ENCODE data around the gene MAP7D2.
"Not testable (repeated sequence)": the region's sequence is repeated elsewhere in the genome, so short reads cannot be mapped to it uniquely, and the experiment has no call there.

DNA sequence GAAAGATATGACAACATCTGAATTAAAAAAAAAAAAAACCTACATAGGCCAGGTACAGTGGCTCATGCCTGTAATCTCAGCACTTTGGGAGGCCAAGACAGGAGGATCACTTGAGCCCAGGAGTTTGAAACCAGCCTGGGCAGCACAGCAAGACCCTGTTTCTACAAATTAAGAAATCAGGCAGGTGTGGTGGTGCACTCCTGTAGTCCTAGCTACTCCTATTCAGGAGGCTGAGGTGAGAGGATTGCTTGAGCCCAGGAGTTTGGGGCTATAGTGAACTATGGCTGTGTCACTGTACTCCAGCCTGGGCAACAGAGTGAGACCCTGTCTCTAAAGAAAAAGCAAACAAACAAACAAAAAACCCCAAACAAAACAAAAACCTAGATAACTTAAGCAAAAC lies 45.8 kb upstream of the MAP7D2 start:
- TF ChIP-seq ZNF775 (CRISPR knock-in tag; IDR thresholded peaks at IDR 0.05; ENCODE audit: borderline replicate concordance); RFX5 (IDR thresholded peaks at IDR 0.05; ENCODE audit: low read depth, low read length); ZSCAN20 (CRISPR knock-in tag; IDR thresholded peaks at IDR 0.05; ENCODE audit: borderline replicate concordance); TCF7L2 (IDR thresholded peaks at IDR 0.05; ENCODE audit: low read depth, low read length); EZH2 (conservative IDR thresholded peaks at IDR 0.05; ENCODE audit: low read depth, low read length); POLR2A (IDR thresholded peaks at IDR 0.05; ENCODE audit: insufficient read depth in 1 of 2, low read depth in 2 of 2, low read length in 2 of 2); JUND (CRISPR knock-in tag; IDR thresholded peaks at IDR 0.05); SMAD9 (CRISPR knock-in tag; IDR thresholded peaks at IDR 0.05); SP1 (IDR thresholded peaks at IDR 0.05); SP1 (CRISPR knock-in tag; IDR thresholded peaks at IDR 0.05): not testable (repeated sequence)
- TF ChIP-seq, protein P1, sequence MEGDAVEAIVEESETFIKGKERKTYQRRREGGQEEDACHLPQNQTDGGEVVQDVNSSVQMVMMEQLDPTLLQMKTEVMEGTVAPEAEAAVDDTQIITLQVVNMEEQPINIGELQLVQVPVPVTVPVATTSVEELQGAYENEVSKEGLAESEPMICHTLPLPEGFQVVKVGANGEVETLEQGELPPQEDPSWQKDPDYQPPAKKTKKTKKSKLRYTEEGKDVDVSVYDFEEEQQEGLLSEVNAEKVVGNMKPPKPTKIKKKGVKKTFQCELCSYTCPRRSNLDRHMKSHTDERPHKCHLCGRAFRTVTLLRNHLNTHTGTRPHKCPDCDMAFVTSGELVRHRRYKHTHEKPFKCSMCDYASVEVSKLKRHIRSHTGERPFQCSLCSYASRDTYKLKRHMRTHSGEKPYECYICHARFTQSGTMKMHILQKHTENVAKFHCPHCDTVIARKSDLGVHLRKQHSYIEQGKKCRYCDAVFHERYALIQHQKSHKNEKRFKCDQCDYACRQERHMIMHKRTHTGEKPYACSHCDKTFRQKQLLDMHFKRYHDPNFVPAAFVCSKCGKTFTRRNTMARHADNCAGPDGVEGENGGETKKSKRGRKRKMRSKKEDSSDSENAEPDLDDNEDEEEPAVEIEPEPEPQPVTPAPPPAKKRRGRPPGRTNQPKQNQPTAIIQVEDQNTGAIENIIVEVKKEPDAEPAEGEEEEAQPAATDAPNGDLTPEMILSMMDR (CRISPR knock-in tag; IDR thresholded peaks at IDR 0.05) = not testable (repeated sequence)
- TF ChIP-seq, protein P2, sequence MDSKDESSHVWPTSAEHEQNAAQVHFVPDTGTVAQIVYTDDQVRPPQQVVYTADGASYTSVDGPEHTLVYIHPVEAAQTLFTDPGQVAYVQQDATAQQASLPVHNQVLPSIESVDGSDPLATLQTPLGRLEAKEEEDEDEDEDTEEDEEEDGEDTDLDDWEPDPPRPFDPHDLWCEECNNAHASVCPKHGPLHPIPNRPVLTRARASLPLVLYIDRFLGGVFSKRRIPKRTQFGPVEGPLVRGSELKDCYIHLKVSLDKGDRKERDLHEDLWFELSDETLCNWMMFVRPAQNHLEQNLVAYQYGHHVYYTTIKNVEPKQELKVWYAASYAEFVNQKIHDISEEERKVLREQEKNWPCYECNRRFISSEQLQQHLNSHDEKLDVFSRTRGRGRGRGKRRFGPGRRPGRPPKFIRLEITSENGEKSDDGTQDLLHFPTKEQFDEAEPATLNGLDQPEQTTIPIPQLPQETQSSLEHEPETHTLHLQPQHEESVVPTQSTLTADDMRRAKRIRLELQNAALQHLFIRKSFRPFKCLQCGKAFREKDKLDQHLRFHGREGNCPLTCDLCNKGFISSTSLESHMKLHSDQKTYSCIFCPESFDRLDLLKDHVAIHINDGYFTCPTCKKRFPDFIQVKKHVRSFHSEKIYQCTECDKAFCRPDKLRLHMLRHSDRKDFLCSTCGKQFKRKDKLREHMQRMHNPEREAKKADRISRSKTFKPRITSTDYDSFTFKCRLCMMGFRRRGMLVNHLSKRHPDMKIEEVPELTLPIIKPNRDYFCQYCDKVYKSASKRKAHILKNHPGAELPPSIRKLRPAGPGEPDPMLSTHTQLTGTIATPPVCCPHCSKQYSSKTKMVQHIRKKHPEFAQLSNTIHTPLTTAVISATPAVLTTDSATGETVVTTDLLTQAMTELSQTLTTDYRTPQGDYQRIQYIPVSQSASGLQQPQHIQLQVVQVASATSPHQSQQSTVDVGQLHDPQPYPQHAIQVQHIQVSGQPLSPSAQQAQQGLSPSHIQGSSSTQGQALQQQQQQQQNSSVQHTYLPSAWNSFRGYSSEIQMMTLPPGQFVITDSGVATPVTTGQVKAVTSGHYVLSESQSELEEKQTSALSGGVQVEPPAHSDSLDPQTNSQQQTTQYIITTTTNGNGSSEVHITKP (CRISPR knock-in tag; IDR thresholded peaks at IDR 0.05; ENCODE audit: low read depth) = not testable (repeated sequence)

Data from HepG2 (cell line).